Stimulated activated naive CD4-positive, alpha-beta T cell (primary cell): ENCODE measurements around the gene DHRS3.
"Not testable (repeated sequence)": the region's sequence is repeated elsewhere in the genome, so short reads cannot be mapped to it uniquely, and the experiment has no call there.

ENCODE experiments used
- DNase-seq, 6 experiments: peaks; one replicate each; lab custom pipeline; 2025; lab: John Stamatoyannopoulos, UW

Gene DHRS3

GRCh38 chr1:12617901-12618660, at the start of gene DHRS3:
DHRS3 (minus strand) TSS chr1:12618210; CDS start chr1:12617348, 862 bp downstream.
- peak; percentile 63 to 89 (median 79) for DNase-seq

- DNase-seq = no peak
Observed at GRCh38 chr1:12666141-12666735, 48.2 kb upstream of the DHRS3 start.

- DNase-seq = no peak
Observed at GRCh38 chr1:12665511-12665910, 47.5 kb upstream of the DHRS3 start.

GRCh38 chr1:12662556-12662955, 44.5 kb upstream of the DHRS3 start:
- DNase-seq = no peak

GRCh38 chr1:12661606-12662219, 43.7 kb upstream of the DHRS3 start:
- no peak for DNase-seq

- peak; percentile 17 to 76 (median 58) for DNase-seq
Observed at GRCh38 chr1:12658531-12659453, 40.8 kb upstream of the DHRS3 start.

GRCh38 chr1:12657885-12658512, 40.0 kb upstream of the DHRS3 start:
- DNase-seq = not testable (repeated sequence)

- no peak for DNase-seq
Observed at GRCh38 chr1:12657060-12657884, 39.3 kb upstream of the DHRS3 start.

GRCh38 chr1:12656575-12656974, 38.6 kb upstream of the DHRS3 start:
- DNase-seq = no peak

- no peak for DNase-seq
Observed at GRCh38 chr1:12654657-12655056, 36.6 kb upstream of the DHRS3 start.

- DNase-seq = no peak
Observed at GRCh38 chr1:12654004-12654567, 36.1 kb upstream of the DHRS3 start.

GRCh38 chr1:12649971-12650421, 32.0 kb upstream of the DHRS3 start:
- DNase-seq = no peak

- DNase-seq = no peak
Observed at GRCh38 chr1:12648741-12649140, 30.7 kb upstream of the DHRS3 start.

- DNase-seq = not testable (repeated sequence)
Observed at GRCh38 chr1:12645401-12645800, 27.4 kb upstream of the DHRS3 start.

- DNase-seq = no peak
Observed at GRCh38 chr1:12644829-12645228, 26.8 kb upstream of the DHRS3 start.

GRCh38 chr1:12644237-12644636, 26.2 kb upstream of the DHRS3 start:
- no peak for DNase-seq

- no peak for DNase-seq
Observed at GRCh38 chr1:12643785-12644184, 25.8 kb upstream of the DHRS3 start, which contains the start of gene AADACL4. AADACL4 (plus strand) TSS chr1:12644085; CDS start chr1:12644547, 462 bp downstream.

GRCh38 chr1:12643079-12643478, 25.1 kb upstream of the DHRS3 start:
- DNase-seq = no peak

GRCh38 chr1:12640958-12641272, 22.9 kb upstream of the DHRS3 start:
- DNase-seq = no peak

- no peak for DNase-seq
Observed at GRCh38 chr1:12640237-12640957, 22.4 kb upstream of the DHRS3 start.
